ENCODE data around the gene CNN2.

Gene CNN2

DNA sequence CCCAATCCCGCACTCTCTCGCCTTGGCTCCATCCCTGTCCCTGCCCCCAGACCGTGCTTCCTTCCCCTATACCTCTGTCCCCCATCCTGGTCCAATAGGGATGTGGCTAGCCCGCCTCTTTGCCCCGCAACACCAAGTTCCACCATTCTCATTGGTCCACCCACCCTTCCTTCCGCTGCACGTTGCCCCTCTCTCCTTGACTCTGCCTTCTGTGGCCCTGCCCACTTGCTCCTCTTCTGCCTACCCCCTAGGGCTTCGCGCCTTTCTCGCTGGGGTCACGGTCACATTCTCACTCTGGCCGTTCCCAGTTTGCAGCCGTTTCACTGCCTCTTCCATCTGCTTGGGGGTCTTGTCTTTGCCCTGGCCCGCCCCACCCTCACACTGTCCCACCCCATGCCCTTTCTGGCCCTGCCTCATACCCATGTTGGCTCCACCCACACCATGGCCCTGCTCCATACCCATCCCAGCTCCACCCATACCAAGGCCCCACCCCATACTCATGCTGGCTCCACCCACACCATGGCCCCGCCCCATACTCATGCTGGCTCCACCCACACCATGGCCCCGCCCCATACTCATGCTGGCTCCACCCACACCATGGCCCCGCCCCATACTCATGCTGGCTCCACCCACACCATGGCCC lies 36.1 kb downstream of the CNN2 start:
- H3K4me3 ChIP-seq (ENCODE audit: low read length): no peak overlapping the region
- no peak for TF ChIP-seq CTCF (conservative IDR thresholded peaks at IDR 0.05; ENCODE audit: low read depth, low read length)
- no peak for DNase-seq (ENCODE audit: low read depth)

- no peak for DNase-seq (ENCODE audit: low read depth)
- no peak overlapping the region for H3K4me3 ChIP-seq (ENCODE audit: low read length)
- TF ChIP-seq CTCF (conservative IDR thresholded peaks at IDR 0.05; ENCODE audit: low read depth, low read length): no peak
Observed at GRCh38 chr19:1063030-1063908, 36.9 kb downstream of the CNN2 start.

GRCh38 chr19:1063909-1064660 lies 37.7 kb downstream of the CNN2 start:
- no peak for DNase-seq (ENCODE audit: low read depth)
- H3K4me3 ChIP-seq (ENCODE audit: low read length): no peak overlapping the region
- TF ChIP-seq CTCF (conservative IDR thresholded peaks at IDR 0.05; ENCODE audit: low read depth, low read length): no peak

GRCh38 chr19:1064661-1065605 lies 38.5 kb downstream of the CNN2 start:
- peak; percentile 69 for TF ChIP-seq CTCF (conservative IDR thresholded peaks at IDR 0.05; ENCODE audit: low read depth, low read length)
- no peak for DNase-seq (ENCODE audit: low read depth)
- H3K4me3 ChIP-seq (ENCODE audit: low read length): no peak overlapping the region

GRCh38 chr19:1065606-1066109 lies 39.2 kb downstream of the CNN2 start:
- H3K4me3 ChIP-seq (ENCODE audit: low read length): no peak overlapping the region
- DNase-seq (ENCODE audit: low read depth): no peak
- TF ChIP-seq CTCF (conservative IDR thresholded peaks at IDR 0.05; ENCODE audit: low read depth, low read length): no peak

- TF ChIP-seq CTCF (conservative IDR thresholded peaks at IDR 0.05; ENCODE audit: low read depth, low read length): no peak
- DNase-seq (ENCODE audit: low read depth): no peak
- no peak overlapping the region for H3K4me3 ChIP-seq (ENCODE audit: low read length)
Observed at GRCh38 chr19:1066251-1066747, 39.9 kb downstream of the CNN2 start.

All from retinal pigment epithelial cell (primary cell).